Measurements from ENCODE around the gene PRELID3B.

Gene PRELID3B

GRCh38 chr20:59007665-59008511 is 34.7 kb downstream of the PRELID3B start:
- peak; percentile 33 for DNase-seq

- DNase-seq: peak; percentile 47
Observed at GRCh38 chr20:59006864-59007664, 35.5 kb downstream of the PRELID3B start, which contains the start of gene CTSZ. TSS of gene CTSZ (minus strand) at chr20:59007254. CDS start at chr20:59007128, 126 bp downstream.

GRCh38 chr20:59006167-59006863 is 36.3 kb downstream of the PRELID3B start:
- no peak for DNase-seq

GRCh38 chr20:59005523-59006166 is 36.9 kb downstream of the PRELID3B start:
- no peak for DNase-seq

- DNase-seq: peak; percentile 50
Observed at GRCh38 chr20:59004763-59005522, 37.6 kb downstream of the PRELID3B start.

GRCh38 chr20:59004493-59004762 is 38.2 kb downstream of the PRELID3B start:
- DNase-seq: peak; percentile 64

GRCh38 chr20:59003836-59004492 is 38.6 kb downstream of the PRELID3B start:
- DNase-seq: no peak

GRCh38 chr20:59002874-59003399 is 39.6 kb downstream of the PRELID3B start:
- no peak for DNase-seq

- no peak for DNase-seq
Observed at GRCh38 chr20:59002388-59002787, 40.2 kb downstream of the PRELID3B start.

GRCh38 chr20:59001449-59002171 is 41.0 kb downstream of the PRELID3B start:
- no peak for DNase-seq

GRCh38 chr20:59001068-59001448 is 41.5 kb downstream of the PRELID3B start:
- no peak for DNase-seq

GRCh38 chr20:59000326-59000725 is 42.3 kb downstream of the PRELID3B start:
- no peak for DNase-seq

GRCh38 chr20:58998656-58999055 is 43.9 kb downstream of the PRELID3B start:
- no peak for DNase-seq

- DNase-seq: no peak
Observed at GRCh38 chr20:58997141-58997770, 45.3 kb downstream of the PRELID3B start.

GRCh38 chr20:58996226-58996611 is 46.4 kb downstream of the PRELID3B start:
- no peak for DNase-seq

GRCh38 chr20:58995461-58996225 is 46.9 kb downstream of the PRELID3B start:
- no peak for DNase-seq

- DNase-seq: no peak
Observed at GRCh38 chr20:58994390-58995159, 48.0 kb downstream of the PRELID3B start.

Measured in CD4-positive, alpha-beta T cell treated with Interleukin-12 subunit alpha and Interleukin-12 subunit beta, for 1 hour (primary cell).